Neural cell (in vitro differentiated cells): ENCODE results near the gene RNF169.

Source experiments
- CTCF ChIP-seq: fragments of 450-650 bp; IDR thresholded peaks from 2 replicates; pipeline ENCODE4 v1.5.1; 2014; ENCODE audit warnings: antibody characterized with exemption, mild to moderate bottlenecking, moderate library complexity; ENCODE audit not compliant: poor library complexity, severe bottlenecking
- EP300 ChIP-seq: fragments of 450-650 bp; conservative IDR thresholded peaks from 2 replicates; pipeline ENCODE4 v1.6.1; 2014; ENCODE audit warnings: antibody characterized with exemption, mild to moderate bottlenecking, moderate library complexity; ENCODE audit not compliant: poor library complexity, severe bottlenecking
- EZH2 ChIP-seq: fragments of 200-600, 300-800 bp; shearing (Covaris generic), sonication (generic); IDR thresholded peaks from 2 replicates; pipeline ENCODE4 v1.6.1; 2014; ENCODE audit warnings: antibody characterized with exemption, low read length, borderline replicate concordance, mild to moderate bottlenecking; ENCODE audit not compliant: insufficient read depth, poor library complexity, severe bottlenecking
- MXI1 ChIP-seq: fragments of 450-650 bp; conservative IDR thresholded peaks from 2 replicates; pipeline ENCODE4 v1.6.1; 2014; ENCODE audit warnings: antibody characterized with exemption, mild to moderate bottlenecking; ENCODE audit not compliant: poor library complexity, severe bottlenecking
- POLR2AphosphoS5 ChIP-seq: IDR thresholded peaks from 2 replicates; pipeline ENCODE4 v1.6.1; 2012
- RAD21 ChIP-seq: fragments of 450-650 bp; conservative IDR thresholded peaks from 2 replicates; pipeline ENCODE4 v1.6.1; 2014; ENCODE audit warnings: antibody characterized with exemption, mild to moderate bottlenecking, moderate library complexity
- REST ChIP-seq: IDR thresholded peaks from 2 replicates; pipeline ENCODE4 v1.6.1; 2012; ENCODE audit warnings: borderline replicate concordance
- TAF1 ChIP-seq: IDR thresholded peaks from 2 replicates; pipeline ENCODE4 v1.6.1; 2012; ENCODE audit warnings: low read depth

- TF ChIP-seq CTCF (no peak), MXI1 (no peak), EZH2 (no peak), RAD21 (no peak), POLR2AphosphoS5 (no peak), REST (no peak), EP300 (no peak), TAF1 (no peak)
Measured at GRCh38 chr11:74853223-74853622, 104.6 kb downstream of the RNF169 start.
